Activated T-cell treated with anti-CD3 and anti-CD28 coated beads for 48 hours (primary cell): ENCODE results near the gene TCERG1L.
"Not testable (repeated sequence)": the region's sequence is repeated elsewhere in the genome, so short reads cannot be mapped to it uniquely, and the experiment has no call there.

Source experiments
- DNase-seq: peaks from one replicate; pipeline ENCODE4 v3.0.0-alpha.2; 2020; ENCODE audit warnings: low read depth

The TCERG1L gene

GRCh38 chr10:131311661-131312477 lies at the start of gene TCERG1L:
TSS of gene TCERG1L (minus strand) at chr10:131311721. CDS start at chr10:131311635, 86 bp downstream.
- DNase-seq: peak; percentile 15

- DNase-seq: no peak
These were observed 47.4 kb upstream of the TCERG1L start for GRCh38 chr10:131358741-131359442.

GRCh38 chr10:131356442-131356841 lies 44.9 kb upstream of the TCERG1L start:
- no peak for DNase-seq

GRCh38 chr10:131355881-131356280 lies 44.4 kb upstream of the TCERG1L start:
- no peak for DNase-seq

- no peak for DNase-seq
These were observed 43.5 kb upstream of the TCERG1L start for GRCh38 chr10:131355056-131355455.

GRCh38 chr10:131354380-131354779 lies 42.9 kb upstream of the TCERG1L start:
- no peak for DNase-seq

- no peak for DNase-seq
These were observed 41.3 kb upstream of the TCERG1L start for GRCh38 chr10:131352765-131353290.

- no peak for DNase-seq
These were observed 39.1 kb upstream of the TCERG1L start for GRCh38 chr10:131350660-131351059.

- DNase-seq: no peak
These were observed 38.7 kb upstream of the TCERG1L start for GRCh38 chr10:131350245-131350644.

GRCh38 chr10:131346456-131346855 lies 34.9 kb upstream of the TCERG1L start:
- no peak for DNase-seq

GRCh38 chr10:131345691-131346090 lies 34.2 kb upstream of the TCERG1L start:
- no peak for DNase-seq

GRCh38 chr10:131344747-131345146 lies 33.2 kb upstream of the TCERG1L start:
- no peak for DNase-seq

GRCh38 chr10:131337741-131338140 lies 26.2 kb upstream of the TCERG1L start:
- DNase-seq: no peak

- no peak for DNase-seq
These were observed 21.3 kb upstream of the TCERG1L start for GRCh38 chr10:131332821-131333220.

- DNase-seq: no peak
These were observed 12.4 kb upstream of the TCERG1L start for GRCh38 chr10:131323880-131324279.

- DNase-seq: no peak
These were observed 11.5 kb upstream of the TCERG1L start for GRCh38 chr10:131323025-131323424.

- not testable (repeated sequence) for DNase-seq
These were observed 11.1 kb upstream of the TCERG1L start for GRCh38 chr10:131322575-131322974.

GRCh38 chr10:131320860-131321604 lies 9.5 kb upstream of the TCERG1L start:
- no peak for DNase-seq

GRCh38 chr10:131318814-131319213 lies 7.3 kb upstream of the TCERG1L start:
- no peak for DNase-seq

GRCh38 chr10:131318291-131318690 lies 6.8 kb upstream of the TCERG1L start:
- no peak for DNase-seq

GRCh38 chr10:131316321-131317075 lies 5.0 kb upstream of the TCERG1L start:
- DNase-seq: no peak

GRCh38 chr10:131315344-131315743 lies 3.8 kb upstream of the TCERG1L start:
- no peak for DNase-seq
